HepG2 (cell line): ENCODE data around the gene MSANTD1. TPM values are rescaled to one million over a fixed set of nuclear protein-coding genes. Genes with fewer than 3 reads are reported as not detected.

Source experiments
- ATAC-seq: fragments of 200-7000 bp; cut with Tn5 transposase; 3 replicates; pipeline ENCODE4 v1.9.1; 2020; ENCODE audit warnings: mild to moderate bottlenecking, moderate library complexity
- Bru-seq: library from RNA; stranded (reverse); fragments of 400-500 nt; gene quantifications from one replicate; lab custom pipeline; 2021; lab: Mats Ljungman, UMichigan
- BruChase-seq, 2 experiments: library from RNA; stranded (reverse); fragments of 400-500 nt; gene quantifications; one replicate each; lab custom pipeline; 2021; lab: Mats Ljungman, UMichigan
- BruUV-seq: library from RNA; stranded (reverse); fragments of 400-500 nt; replicated peaks from 2 replicates; lab custom pipeline; 2021; lab: Mats Ljungman, UMichigan
- CTCF ChIA-PET: fragments of 300-600 bp; formaldehyde crosslinking; extraction: SDS; loops from one replicate; lab custom pipeline; 2021; ENCODE audit warnings: low total read pairs, inconsistent platforms, low intra/inter-chr PET ratio; lab: Yijun Ruan, JAX
- POLR2A ChIA-PET: fragments of 350-600 bp; sonication (Branson Sonifier 250); formaldehyde crosslinking; loops from one replicate; lab custom pipeline; 2020; ENCODE audit warnings: antibody characterized with exemption, inconsistent platforms; lab: Yijun Ruan, JAX
- DNase-seq: peaks from one replicate; pipeline ENCODE4 v3.0.0-alpha.2; 2015; ENCODE audit warnings: low spot score
- FAIRE-seq: peaks from 3 replicates; lab custom pipeline; 2011; peaks lifted over from hg19 to GRCh38; lab: Jason Lieb, UNC
- H2AFZ ChIP-seq: one replicate; pipeline ENCODE4 v1.6.1; 2011; ENCODE audit warnings: low read length, inconsistent platforms
- H3K27ac ChIP-seq: fragments of 300-600 bp; 3 replicates; pipeline ENCODE4 v1.8.0; 2011; ENCODE audit warnings: mixed run types, mild to moderate bottlenecking, mixed read lengths, low read length, inconsistent platforms; ENCODE audit not compliant: insufficient read depth; ENCODE audit errors: extremely low read length
- H3K27me3 ChIP-seq, 2 experiments: fragments of 200-600 bp in 1 of 2; 2 replicates in 1 of 2; 3 replicates in 1 of 2; pipeline versions ENCODE4 v1.6.0 to v1.8.0; 2011; ENCODE audit warnings: low read length in 2 of 2, mild to moderate bottlenecking in 2 of 2, moderate library complexity in 2 of 2, inconsistent platforms in 1 of 2; ENCODE audit not compliant: insufficient read depth in 2 of 2, control insufficient read depth in 1 of 2
- H3K36me3 ChIP-seq, 2 experiments: fragments of 200-600 bp in 1 of 2; replicated peaks in 1 of 2; 2 replicates in 1 of 2; 3 replicates in 1 of 2; pipeline versions ENCODE4 v1.5.1 to v1.8.0; 2011; ENCODE audit warnings: low read length in 2 of 2, inconsistent platforms in 1 of 2; ENCODE audit not compliant: insufficient read depth in 2 of 2, control insufficient read depth in 1 of 2
- H3K4me1 ChIP-seq: 2 replicates; pipeline ENCODE4 v1.5.1; 2012; ENCODE audit warnings: low read length, inconsistent platforms; ENCODE audit not compliant: insufficient read depth
- H3K4me2 ChIP-seq: 2 replicates; pipeline ENCODE4 v1.6.0; 2011; ENCODE audit warnings: low read depth, low read length, inconsistent platforms
- H3K4me3 ChIP-seq, 3 experiments: fragments of 200-600 bp in 1 of 3; sonication (generic), shearing (Covaris generic) in 1 of 3; replicated peaks in 1 of 3; 2 replicates each; pipeline ENCODE4 v1.5.1; 2011 to 2016; ENCODE audit warnings: low read length in 3 of 3, inconsistent platforms in 2 of 3, low read depth in 2 of 3, mild to moderate bottlenecking in 2 of 3, control low read depth in 1 of 3, mixed read lengths in 1 of 3; ENCODE audit not compliant: insufficient read depth in 1 of 3
- H3K79me2 ChIP-seq: one replicate; pipeline ENCODE4 v1.6.1; 2011; ENCODE audit warnings: low read length, inconsistent platforms; ENCODE audit not compliant: insufficient read depth
- H3K9ac ChIP-seq: 2 replicates; pipeline ENCODE4 v1.6.0; 2011; ENCODE audit warnings: mild to moderate bottlenecking, low read depth, low read length, inconsistent platforms; ENCODE audit not compliant: insufficient read depth
- H3K9me3 ChIP-seq: 2 replicates; pipeline ENCODE4 v1.5.1; 2012; ENCODE audit warnings: mild to moderate bottlenecking, low read length
- H4K20me1 ChIP-seq: 2 replicates; pipeline ENCODE4 v1.6.0; 2011; ENCODE audit warnings: inconsistent platforms, mild to moderate bottlenecking, low read length, moderate library complexity; ENCODE audit not compliant: insufficient read depth
- FOXC1 ChIP-seq: sonication (generic); formaldehyde crosslinking; IDR thresholded peaks from 2 replicates; pipeline ENCODE4 v1.8.0; 2022; ENCODE audit warnings: mild to moderate bottlenecking, missing genetic modification reagents, borderline replicate concordance
- HDAC6 ChIP-seq: fragments of 200-600 bp; sonication (generic); IDR thresholded peaks from 2 replicates; pipeline ENCODE4 v1.7.0; 2017; ENCODE audit warnings: mild to moderate bottlenecking, antibody characterized with exemption, low read length, low read depth
- RFX1 ChIP-seq: fragments of 450-650 bp; IDR thresholded peaks from 2 replicates; pipeline ENCODE4 v1.6.1; 2017
- WGBS: methylation state at CpG from one replicate; pipeline ENCODE4 v1.1.6; 2017; ENCODE audit warnings: low lambda C conversion rate; 5-methylcytosine and 5-hydroxymethylcytosine counted together
- in situ Hi-C: cut with HindIII; loops from 2 replicates; pipeline ENCODE4 v1.10.0; 2017; ENCODE audit warnings: low pct_unique_long_range_greater_than_20kb; ENCODE audit not compliant: extremely low pct_ligation_motif_present
- intact Hi-C: fragments of 100-400 bp; cut with micrococcal nuclease; formaldehyde crosslinking; loops from one replicate; pipeline ENCODE4 v1.10.0; 2022; ENCODE audit not compliant: unreplicated experiment
- long read RNA-seq, 2 experiments: library from RNA in 1 of 2; library from polyadenylated mRNA in 1 of 2; stranded (forward) in 1 of 2; unstranded in 1 of 2; transcript quantifications; one replicate each; pipeline ENCODE4 v2.0.0, GENCODE V29; 2019 to 2022
- polyA minus RNA-seq, 3 experiments: library from RNA; depleted of rRNA, polyadenylated mRNA; stranded (reverse); fragments of >200 nt; gene quantifications; 2 replicates each; pipeline ENCODE4 v1.2.3, GENCODE V29; 2011; ENCODE audit warnings: low replicate concordance in 1 of 3
- polyA plus RNA-seq, 8 experiments: library from polyadenylated mRNA; depleted of rRNA in 3 of 8; stranded (reverse) in 7 of 8; unstranded in 1 of 8; fragments of >200 nt; fragmentation: Illumina TruSeq in 4 of 8; extraction: Trizol in 4 of 8; gene quantifications; 2 replicates each; pipeline versions ENCODE4 v1.2.1 to v1.2.3, GENCODE V29; 2011 to 2016; ENCODE audit warnings: low read depth in 4 of 8, missing spikeins in 1 of 8, mixed read lengths in 1 of 8; ENCODE audit not compliant: insufficient read depth in 1 of 8
- total RNA-seq, 5 experiments: library from RNA; depleted of rRNA; stranded (reverse); fragments of >200 nt; fragmentation: Illumina TruSeq; extraction: Trizol; gene quantifications; 2 replicates each; pipeline ENCODE4 v1.2.3, GENCODE V29; 2016; ENCODE audit warnings: low read depth in 1 of 5

The MSANTD1 gene
- total RNA-seq (2016; rRNA removed; fragmentation: Illumina TruSeq; extraction: Trizol) = 0.10 and 0.22 TPM in 2 replicates
- total RNA-seq (2016; cell fraction: cytosol; rRNA removed; fragmentation: Illumina TruSeq; extraction: Trizol; ENCODE audit: low read depth) = 0.09 and 0.20 TPM in 2 replicates
- total RNA-seq (2016; cell fraction: insoluble cytoplasmic fraction; rRNA removed; fragmentation: Illumina TruSeq; extraction: Trizol) = 0.19 TPM in 1 of 2 replicates, not detected in the other
- total RNA-seq (2016; cell fraction: membrane; rRNA removed; fragmentation: Illumina TruSeq; extraction: Trizol) = 0.25 TPM in 1 of 2 replicates, not detected in the other
- total RNA-seq (2016; cell fraction: nucleus; rRNA removed; fragmentation: Illumina TruSeq; extraction: Trizol) = 0.59 TPM in 1 of 2 replicates, not detected in the other
- 0.39 and 0.40 TPM in 2 replicates for polyA plus RNA-seq (2011; rRNA removed)
- polyA plus RNA-seq (2011; cell fraction: cytosol; rRNA removed) = 0.05 and 0.34 TPM in 2 replicates
- polyA plus RNA-seq (2011; cell fraction: nucleus; rRNA removed) = 2.2 and 3.5 TPM in 2 replicates
- 0.40 and 0.65 TPM in 2 replicates for polyA plus RNA-seq (2012)
- polyA plus RNA-seq (2016; cell fraction: cytosol; fragmentation: Illumina TruSeq; extraction: Trizol; ENCODE audit: low read depth) = 0.10 and 0.12 TPM in 2 replicates
- polyA plus RNA-seq (2016; cell fraction: insoluble cytoplasmic fraction; fragmentation: Illumina TruSeq; extraction: Trizol; ENCODE audit: low read depth) = 0.16 TPM in 1 of 2 replicates, not detected in the other
- 0.07 and 0.08 TPM in 2 replicates for polyA plus RNA-seq (2016; cell fraction: membrane; fragmentation: Illumina TruSeq; extraction: Trizol; ENCODE audit: low read depth)
- 0.36 and 0.65 TPM in 2 replicates for polyA plus RNA-seq (2016; cell fraction: nucleus; fragmentation: Illumina TruSeq; extraction: Trizol; ENCODE audit: insufficient read depth, low read depth)
- 0.14 and 1.0 TPM in 2 replicates for polyA minus RNA-seq (2011; rRNA and poly(A)+ RNA removed; ENCODE audit: low replicate concordance)
- not detected in 2 replicates for polyA minus RNA-seq (2011; cell fraction: cytosol; rRNA and poly(A)+ RNA removed)
- polyA minus RNA-seq (2011; cell fraction: nucleus; rRNA and poly(A)+ RNA removed) = 1.9 and 2.0 TPM in 2 replicates
- percentile 31 among the genes with signal in this experiment for Bru-seq, nascent RNA
- percentile 39 among the genes with signal in this experiment for BruChase-seq, experiment 1, labeled RNA remaining after a 6-hour chase
- percentile 31 among the genes with signal in this experiment for BruChase-seq, experiment 2, labeled RNA remaining after a 2-hour chase
- long read RNA-seq, experiment 1 = 0 reads
- long read RNA-seq, experiment 2, partial matches to known transcripts = 0 of 2 reads
- long read RNA-seq, experiment 2, other reads (novel, unspliced or antisense) = 2 of 2 reads

- no TSS peak for BruUV-seq
Observed at GRCh38 chr4:3248811-3249661, at the start of gene MSANTD1. Gene MSANTD1 (plus strand): TSS chr4:3249159. CDS start chr4:3249223, 64 bp downstream.

More at GRCh38 chr4:3248811-3249661, at the start of gene MSANTD1:
- Histone ChIP-seq H3K79me2 (no peaks in the 10 kb centered on the region), H2AFZ (no peak within 1 kb of the TSS), H3K9ac (0 out of 2 replicates have a peak within 1 kb of the TSS, but pooled peaks have one; percentile 58), H3K27ac (no peak within 1 kb of the TSS)
- no peak for ATAC-seq
- POLR2A ChIA-PET = interaction anchor here (0.6 kb wide), 1 partner anchor 47 kb away, joined by 3 read pairs; no protein-coding TSS in a partner anchor
- FAIRE-seq = no peak
- in situ Hi-C loops = no loop called here
- no peak for DNase-seq
- TF ChIP-seq HDAC6 (no peak), RFX1 (peak; percentile 35; the same call in 1 of the 2 replicates), FOXC1 (CRISPR knock-in tag) (no peak)
- TF ChIP-seq, all 625 proteins: peak for 1
- no peak within 1 kb of the TSS for H3K4me2 ChIP-seq
- intact Hi-C loops = no loop called here
- H3K36me3 ChIP-seq = no peaks in the 10 kb centered on the region
- WGBS = 83% methylated on average over 51 of the region's 72 CpGs
- H3K4me3 ChIP-seq = no peak within 1 kb of the TSS
- 0 out of 2 replicates have a peak, but pooled peaks cover 3% of the 10 kb centered on the region for H4K20me1 ChIP-seq
- CTCF ChIA-PET = no interaction called here
- H3K9me3 ChIP-seq = no peaks in the 10 kb centered on the region
- H3K27me3 ChIP-seq = no peaks in the 10 kb centered on the region
- peaks cover 31% of the 10 kb centered on the region for H3K4me1 ChIP-seq
